Activated naive CD8-positive, alpha-beta T cell treated with anti-CD3 and anti-CD28 coated beads, Interleukin-2, amount 10 ng/mL, durations not matched to agents 7 days and 5 days (primary cell): ENCODE results near the gene RAB15. TPM values are rescaled to one million over a fixed set of nuclear protein-coding genes. Genes with fewer than 3 reads are reported as not detected.

Experiments
- ATAC-seq: fragments of 150-1000 bp; cut with Tn5 transposase; one replicate; pipeline ENCODE4 v1.10.0; 2021; ENCODE audit warnings: low read depth, moderate library complexity
- POLR2A ChIA-PET: fragments of 350-600 bp; sonication (Branson Sonifier 250); formaldehyde crosslinking; loops from one replicate; lab custom pipeline; 2021; ENCODE audit warnings: antibody characterized with exemption; lab: Charles Lee
- DNase-seq: peaks from one replicate; pipeline ENCODE4 v3.0.0; 2021
- H3K27ac Mint-ChIP-seq: one replicate; pipeline ENCODE4 v1.8.0; 2022; ENCODE audit warnings: mild to moderate bottlenecking, mixed read lengths
- H3K27me3 Mint-ChIP-seq: one replicate; pipeline ENCODE4 v1.8.0; 2022; ENCODE audit warnings: mild to moderate bottlenecking, moderate library complexity, mixed read lengths
- H3K36me3 Mint-ChIP-seq: one replicate; pipeline ENCODE4 v1.8.0; 2021; ENCODE audit warnings: mild to moderate bottlenecking, mixed read lengths
- H3K4me1 Mint-ChIP-seq: one replicate; pipeline ENCODE4 v1.8.0; 2021; ENCODE audit warnings: mixed read lengths
- H3K4me3 Mint-ChIP-seq: one replicate; pipeline ENCODE4 v1.8.0; 2022; ENCODE audit warnings: mild to moderate bottlenecking, moderate library complexity, mixed read lengths
- H3K9me3 Mint-ChIP-seq: one replicate; pipeline ENCODE4 v1.8.0; 2021; ENCODE audit warnings: mixed read lengths
- total RNA-seq, 2 experiments: library from RNA; stranded (reverse); gene quantifications; one replicate each; pipeline ENCODE4 v1.2.3, GENCODE V29; 2021

The RAB15 gene
- total RNA-seq, 2 experiments from 2014 or later = 2.7 to 3.5 TPM

DNA sequence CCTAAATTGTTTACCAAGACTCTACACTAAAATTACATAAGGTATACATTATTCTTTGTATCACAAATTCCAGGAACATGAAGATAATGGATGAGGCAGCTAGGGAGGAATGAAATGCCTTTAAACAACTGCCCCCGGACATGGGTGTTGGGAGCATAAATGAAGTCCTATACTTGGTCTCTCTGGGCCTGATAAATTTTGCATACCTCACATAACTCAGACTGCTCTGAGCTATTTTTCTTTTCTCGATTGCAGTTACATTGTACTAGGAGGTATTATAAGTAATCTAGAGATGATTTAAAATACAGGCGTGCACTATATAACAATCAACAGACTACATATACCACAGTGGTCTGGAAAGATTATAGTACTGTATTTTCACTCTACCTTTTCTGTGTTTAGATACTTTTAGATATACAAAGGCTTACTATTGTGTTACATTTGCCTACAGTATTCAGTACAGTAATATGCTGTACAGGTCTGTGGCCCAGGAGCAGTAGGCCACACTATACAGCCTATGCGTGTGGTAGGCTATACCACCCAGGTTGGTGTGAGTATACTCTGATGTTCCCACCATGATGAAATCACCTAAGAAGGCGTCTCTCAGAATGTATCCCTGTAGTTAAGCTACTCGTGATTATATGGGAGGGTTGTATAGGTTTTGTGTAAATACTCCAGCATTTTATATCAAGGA lies 28.9 kb upstream of the RAB15 start:
- no peak for ATAC-seq
- POLR2A ChIA-PET = interaction anchor here (0.6 to 0.7 kb wide), 2 partner anchors 14 to 77 kb away, joined by 3 read pairs; no protein-coding TSS in a partner anchor
- no peak for DNase-seq
- no peaks in the 10 kb centered on the region for H3K9me3 Mint-ChIP-seq
- no peak overlapping the region for H3K4me3 Mint-ChIP-seq
- no peak overlapping the region for H3K27ac Mint-ChIP-seq
- no peaks in the 10 kb centered on the region for H3K27me3 Mint-ChIP-seq
- peaks cover 6% of the 10 kb centered on the region for H3K36me3 Mint-ChIP-seq
- H3K4me1 Mint-ChIP-seq = peaks cover 16% of the 10 kb centered on the region

DNA sequence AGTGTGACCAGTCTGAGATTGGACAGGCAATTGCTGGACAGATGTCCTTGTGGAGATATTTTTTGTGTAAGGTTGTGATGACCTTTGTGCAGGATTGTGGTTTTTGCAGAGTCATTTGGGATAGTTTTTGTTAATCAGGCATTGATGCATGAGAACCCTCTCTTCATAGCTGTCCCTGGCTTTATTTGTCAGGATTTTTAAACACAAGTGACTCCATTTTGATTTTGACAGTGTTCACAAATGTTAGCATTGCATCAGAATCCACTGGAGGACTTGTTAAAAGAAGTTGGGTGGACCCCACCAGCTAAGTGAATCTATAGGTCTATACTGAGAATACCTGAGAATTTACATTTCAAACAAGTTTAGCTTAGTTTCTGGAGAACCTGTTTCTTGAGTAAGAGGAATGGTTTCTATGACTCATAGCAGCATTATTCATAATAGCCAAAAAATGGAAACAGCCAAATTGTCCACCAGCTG lies 26.4 kb upstream of the RAB15 start:
- Mint-ChIP-seq H3K27me3 (no peaks in the 10 kb centered on the region), H3K36me3 (peaks cover 4% of the 10 kb centered on the region), H3K4me1 (peaks cover 14% of the 10 kb centered on the region), H3K4me3 (no peak overlapping the region), H3K27ac (no peak overlapping the region), H3K9me3 (no peaks in the 10 kb centered on the region)
- POLR2A ChIA-PET = no interaction called here
- no peak for DNase-seq
- ATAC-seq = no peak

DNA sequence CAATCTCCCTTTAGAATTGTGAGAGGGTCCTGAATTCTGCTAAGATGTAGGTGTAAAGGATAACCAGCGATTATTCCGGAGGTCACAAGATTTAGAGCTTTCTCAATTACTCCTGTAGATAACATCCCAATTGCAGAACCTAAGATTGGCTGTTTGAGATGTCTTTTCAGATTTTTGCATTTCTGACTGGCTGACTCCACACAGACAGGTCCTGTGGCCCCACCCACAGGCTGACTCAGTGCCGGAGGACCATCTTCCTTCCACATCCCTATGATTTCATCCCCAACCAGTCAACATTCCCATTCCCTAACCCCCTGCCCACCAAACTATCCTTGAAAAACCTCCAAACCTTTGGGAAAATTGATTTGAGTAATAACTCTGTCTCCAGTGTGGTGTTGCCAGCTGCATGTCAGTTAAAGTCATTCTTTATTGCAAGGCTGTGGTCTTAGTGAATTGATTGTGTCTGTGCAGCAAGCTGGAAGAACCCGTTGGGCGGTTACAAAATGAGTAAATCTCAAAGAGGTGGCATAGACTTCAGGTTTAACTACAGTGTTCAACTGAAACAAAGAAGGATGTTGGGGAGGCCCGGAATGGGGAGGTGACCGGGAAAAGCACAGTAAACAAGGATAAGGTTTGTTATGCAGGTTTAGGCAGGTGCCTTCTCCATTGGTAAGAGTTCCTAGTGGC lies 25.1 kb upstream of the RAB15 start:
- Mint-ChIP-seq H3K4me1 (peaks cover 13% of the 10 kb centered on the region), H3K9me3 (no peaks in the 10 kb centered on the region), H3K27ac (no peak overlapping the region), H3K4me3 (no peak overlapping the region), H3K36me3 (peaks cover 4% of the 10 kb centered on the region), H3K27me3 (no peaks in the 10 kb centered on the region)
- ATAC-seq (no peak), DNase-seq (no peak)
- POLR2A ChIA-PET = no interaction called here

DNA sequence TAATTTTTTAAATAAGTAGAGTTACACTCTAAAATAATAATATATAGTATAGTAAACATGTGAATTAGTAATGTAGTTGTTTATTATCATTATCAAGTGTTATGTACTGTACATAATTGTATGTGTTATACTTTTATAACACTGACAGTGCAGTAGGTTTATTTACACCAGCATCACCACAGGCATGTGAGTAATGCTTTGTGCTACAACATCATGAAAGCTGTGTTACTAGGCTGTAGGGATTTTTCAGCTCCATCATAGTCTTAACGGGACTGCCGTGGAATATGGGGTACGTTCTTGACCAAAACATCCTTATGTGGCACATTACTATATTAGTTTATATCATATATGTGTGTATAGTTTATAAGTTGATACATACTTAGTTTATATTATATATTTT lies 23.2 kb upstream of the RAB15 start:
- Mint-ChIP-seq H3K27ac (no peak overlapping the region), H3K4me1 (peaks cover 17% of the 10 kb centered on the region), H3K36me3 (peaks cover 7% of the 10 kb centered on the region), H3K9me3 (no peaks in the 10 kb centered on the region), H3K4me3 (no peak overlapping the region), H3K27me3 (no peaks in the 10 kb centered on the region)
- ATAC-seq (no peak), DNase-seq (no peak)
- POLR2A ChIA-PET = no interaction called here

DNA sequence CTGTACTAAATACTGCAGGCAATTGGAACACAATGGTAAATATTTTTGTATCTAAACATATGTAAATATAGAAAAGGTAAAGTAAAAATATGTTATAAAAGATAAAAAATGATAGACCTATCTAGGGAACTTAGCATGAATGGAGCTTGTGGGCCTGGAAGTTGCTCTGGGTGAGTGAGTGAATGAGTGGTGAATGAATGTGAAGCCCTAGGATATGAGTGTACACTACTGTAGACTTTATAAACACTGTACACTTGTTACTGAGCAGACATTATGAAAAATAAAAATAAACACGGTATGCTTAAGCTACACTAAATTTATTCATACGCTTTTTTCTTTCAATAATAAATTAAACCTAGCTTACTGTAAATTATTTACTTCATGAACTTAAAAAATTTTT lies 22.4 kb upstream of the RAB15 start:
- DNase-seq (no peak), ATAC-seq (no peak)
- no peaks in the 10 kb centered on the region for H3K9me3 Mint-ChIP-seq
- H3K36me3 Mint-ChIP-seq = peaks cover 7% of the 10 kb centered on the region
- POLR2A ChIA-PET = no interaction called here
- H3K4me3 Mint-ChIP-seq = no peak overlapping the region
- H3K4me1 Mint-ChIP-seq = peaks cover 25% of the 10 kb centered on the region
- no peak overlapping the region for H3K27ac Mint-ChIP-seq
- H3K27me3 Mint-ChIP-seq = no peaks in the 10 kb centered on the region

DNA sequence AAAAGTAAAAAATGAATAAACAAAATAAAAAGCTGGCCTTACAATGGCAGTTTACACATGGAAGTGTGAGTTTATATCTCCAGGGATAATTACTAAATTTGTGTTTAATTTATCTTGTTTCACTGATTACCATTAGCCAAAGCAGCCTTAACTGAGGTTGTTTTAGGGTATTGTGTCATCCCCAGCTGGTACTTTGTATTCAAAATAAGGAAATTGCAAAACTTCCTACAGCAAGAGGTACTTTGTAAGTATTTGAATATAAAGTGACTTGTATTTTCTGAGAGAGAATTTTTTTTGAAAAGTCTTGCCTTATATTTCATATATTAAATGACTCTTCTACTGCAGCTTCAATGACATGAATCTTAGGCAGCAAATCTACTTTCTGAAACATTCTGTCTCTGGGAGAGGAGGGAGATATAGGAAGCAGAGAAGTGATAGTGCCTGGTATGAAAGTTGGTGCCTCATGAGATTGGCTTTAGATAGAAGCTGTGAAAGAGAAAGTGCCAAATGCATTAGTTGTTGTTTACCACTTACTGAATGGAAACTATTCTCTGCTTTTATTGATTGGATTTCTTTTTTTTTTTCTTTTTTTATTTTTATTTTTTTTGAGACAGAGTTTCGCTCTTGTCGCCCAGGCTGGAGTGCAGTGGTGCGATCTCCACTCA lies 21.3 kb upstream of the RAB15 start:
- Mint-ChIP-seq H3K27me3 (no peaks in the 10 kb centered on the region), H3K36me3 (peaks cover 11% of the 10 kb centered on the region), H3K9me3 (no peaks in the 10 kb centered on the region), H3K4me3 (no peak overlapping the region), H3K27ac (no peak overlapping the region), H3K4me1 (peaks cover 32% of the 10 kb centered on the region)
- ATAC-seq (no peak), DNase-seq (no peak)
- POLR2A ChIA-PET = interaction anchor here (0.7 kb wide), 1 partner anchor 88 kb away, joined by 4 read pairs; no protein-coding TSS in a partner anchor

DNA sequence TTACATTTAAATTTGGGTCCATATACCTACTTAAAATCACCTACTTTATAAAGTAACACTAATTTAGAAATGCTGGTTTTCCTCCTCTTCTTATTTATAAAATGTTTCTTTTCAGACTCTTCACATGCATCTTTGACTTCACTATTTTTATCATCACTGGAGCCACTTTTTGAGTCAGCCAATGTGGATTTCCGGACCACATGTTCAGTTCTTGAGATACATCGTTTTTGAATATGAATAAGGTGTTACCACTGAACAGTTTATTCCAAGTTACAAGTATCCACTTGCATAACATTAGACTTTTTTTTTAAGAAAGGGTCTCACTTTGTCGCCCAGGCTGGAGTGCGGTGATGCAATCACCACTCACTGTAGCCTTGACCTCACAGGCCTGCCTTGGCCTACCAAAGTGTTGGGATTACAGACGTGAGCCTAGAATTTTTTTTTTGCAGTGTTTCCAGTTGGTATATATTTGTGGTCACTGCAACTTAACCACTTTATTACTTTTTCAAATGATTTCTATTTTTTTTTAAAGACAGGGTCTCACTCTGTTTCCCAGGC lies 20.3 kb upstream of the RAB15 start:
- no peak overlapping the region for H3K27ac Mint-ChIP-seq
- no peaks in the 10 kb centered on the region for H3K27me3 Mint-ChIP-seq
- DNase-seq (no peak), ATAC-seq (no peak)
- H3K9me3 Mint-ChIP-seq = no peaks in the 10 kb centered on the region
- POLR2A ChIA-PET = no interaction called here
- H3K4me3 Mint-ChIP-seq = no peak overlapping the region
- H3K4me1 Mint-ChIP-seq = peaks cover 34% of the 10 kb centered on the region
- H3K36me3 Mint-ChIP-seq = peaks cover 11% of the 10 kb centered on the region

DNA sequence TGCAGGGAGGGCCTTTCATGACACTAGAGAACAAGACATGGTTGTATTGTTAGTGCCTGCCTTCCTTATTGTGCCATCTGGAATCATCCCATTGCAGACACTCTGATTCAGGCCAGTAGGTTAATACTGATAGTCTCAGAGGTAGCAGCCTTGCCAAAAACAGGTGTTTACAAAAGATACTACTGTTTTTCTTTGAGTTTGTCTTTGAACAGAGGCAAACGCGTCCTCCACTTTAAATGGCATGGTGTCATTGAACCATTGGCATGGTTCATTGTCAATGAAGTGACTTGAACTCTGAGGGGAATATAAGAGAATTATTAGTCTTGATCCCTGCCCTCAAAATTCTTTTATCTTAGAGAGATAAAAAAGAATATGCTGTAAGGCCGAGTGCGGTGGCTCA lies 18.8 kb upstream of the RAB15 start:
- POLR2A ChIA-PET = interaction anchor here (0.7 to 0.9 kb wide), 2 partner anchors 10 to 76 kb away, joined by 3 read pairs; partner anchors contain the start of gene CHURC1
- Mint-ChIP-seq H3K4me1 (peaks cover 32% of the 10 kb centered on the region), H3K4me3 (no peak overlapping the region), H3K9me3 (no peaks in the 10 kb centered on the region), H3K27ac (no peak overlapping the region), H3K36me3 (peaks cover 8% of the 10 kb centered on the region), H3K27me3 (peaks cover 2% of the 10 kb centered on the region)
- ATAC-seq (no peak), DNase-seq (no peak)

DNA sequence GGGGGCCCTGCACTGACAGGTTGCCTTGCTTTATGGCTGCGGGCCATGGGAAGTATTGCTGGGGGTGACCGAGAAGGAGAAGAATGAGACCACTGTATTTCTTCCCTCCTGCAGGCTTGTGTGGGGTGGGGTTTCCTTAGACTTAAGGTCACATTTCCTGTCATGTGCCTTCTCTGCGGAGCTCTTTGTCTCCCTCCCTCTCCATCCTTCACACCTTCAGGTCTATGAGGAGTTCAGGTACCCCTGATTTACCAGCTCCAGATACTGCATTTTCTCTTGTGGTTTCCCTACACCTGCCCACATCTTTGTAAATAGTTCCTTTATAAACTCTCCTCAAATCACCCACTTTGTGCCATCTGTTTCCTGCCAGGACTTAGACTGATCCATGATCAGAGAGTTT lies 18.2 kb upstream of the RAB15 start:
- POLR2A ChIA-PET = interaction anchor here (0.7 to 0.9 kb wide), 2 partner anchors 10 to 76 kb away, joined by 3 read pairs; partner anchors contain the start of gene CHURC1

DNA sequence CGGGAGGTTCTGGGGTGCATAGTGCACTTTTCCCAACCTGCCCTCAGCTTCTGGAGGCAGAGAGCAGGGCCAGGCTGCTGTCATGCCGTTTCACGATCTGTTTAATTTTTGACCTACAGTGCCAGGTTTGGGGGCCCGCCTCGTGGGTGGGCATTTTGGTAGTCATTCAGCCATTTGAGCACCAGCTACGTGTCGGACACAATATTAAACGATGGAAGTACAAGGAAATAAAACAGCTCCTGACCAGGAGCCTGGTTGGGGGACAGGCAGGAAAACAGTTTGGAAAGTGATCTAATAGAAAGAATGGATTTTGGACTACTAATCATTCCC lies 15.3 kb upstream of the RAB15 start:
- peaks cover 8% of the 10 kb centered on the region for H3K36me3 Mint-ChIP-seq
- H3K4me1 Mint-ChIP-seq = peaks cover 36% of the 10 kb centered on the region
- DNase-seq (no peak), ATAC-seq (no peak)
- H3K4me3 Mint-ChIP-seq = peak overlapping the region; percentile 97
- no peaks in the 10 kb centered on the region for H3K9me3 Mint-ChIP-seq
- peak overlapping the region; percentile 97 for H3K27ac Mint-ChIP-seq
- POLR2A ChIA-PET = interaction anchor here (1.5 kb wide), 3 partner anchors 33 to 115 kb away, joined by 5 read pairs; partner anchors contain the start of genes CHURC1 and MAX
- H3K27me3 Mint-ChIP-seq = peaks cover 19% of the 10 kb centered on the region

More for the DNA sequence above, 18.2 kb upstream of the RAB15 start:
- peaks cover 6% of the 10 kb centered on the region for H3K27me3 Mint-ChIP-seq
- no peak for ATAC-seq
- H3K36me3 Mint-ChIP-seq = peaks cover 8% of the 10 kb centered on the region
- peak overlapping the region; percentile 60 for H3K4me3 Mint-ChIP-seq
- H3K27ac Mint-ChIP-seq = peak overlapping the region; percentile 81
- no peaks in the 10 kb centered on the region for H3K9me3 Mint-ChIP-seq
- no peak for DNase-seq
- peaks cover 34% of the 10 kb centered on the region for H3K4me1 Mint-ChIP-seq

DNA sequence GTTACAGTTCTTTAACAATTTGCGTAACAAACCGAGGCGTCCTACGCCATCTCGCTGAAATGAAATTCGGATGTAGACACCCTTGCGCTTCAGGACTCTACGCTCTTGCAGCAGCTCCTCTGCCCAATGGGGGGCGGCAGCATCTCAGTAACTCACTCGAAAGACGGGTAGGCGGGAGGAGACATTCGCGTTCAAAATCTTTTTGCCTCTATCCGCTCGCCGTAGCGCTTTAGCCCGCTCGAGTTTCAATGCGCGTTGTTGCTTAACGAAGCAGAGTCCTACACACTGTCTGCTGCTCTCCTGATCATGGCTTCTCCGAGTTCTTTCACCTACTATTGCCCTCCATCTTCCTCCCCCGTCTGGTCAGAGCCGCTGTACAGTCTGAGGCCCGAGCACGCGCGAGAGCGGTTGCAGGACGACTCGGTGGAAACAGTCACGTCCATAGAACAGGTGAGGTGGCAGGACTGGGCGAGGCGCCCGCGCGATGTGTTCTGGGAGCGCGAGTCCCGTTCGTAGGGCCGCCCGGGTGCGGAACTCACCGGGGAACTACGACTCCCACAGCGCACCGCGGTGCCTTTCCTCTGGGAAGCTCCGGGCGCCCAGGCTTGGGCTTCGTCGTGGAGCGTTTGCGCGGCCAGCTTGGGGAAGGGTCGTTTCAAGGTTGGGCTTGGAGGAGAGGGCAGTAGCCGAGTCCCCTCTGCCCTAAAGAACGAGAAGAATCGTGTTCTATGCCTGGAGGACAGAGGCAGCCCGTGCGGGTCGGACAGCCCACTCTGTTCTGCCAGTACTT lies 14.7 kb upstream of the RAB15 start, which contains the start of gene FNTB:
Gene FNTB (plus strand): TSS at position 248 of the 790 bp plus-strand sequence. CDS start 59 bp downstream, at position 307.
- Mint-ChIP-seq H3K9me3 (no peaks in the 10 kb centered on the region), H3K27ac (peak within 1 kb of the TSS; percentile 97), H3K4me3 (peak within 1 kb of the TSS; percentile 97), H3K36me3 (peaks cover 8% of the 10 kb centered on the region), H3K4me1 (peaks cover 36% of the 10 kb centered on the region), H3K27me3 (peaks cover 19% of the 10 kb centered on the region)
- ATAC-seq (peak; percentile 96), DNase-seq (peak; percentile 93)
- POLR2A ChIA-PET = interaction anchor here (0.6 to 1.5 kb wide), 4 partner anchors 33 to 425 kb away, joined by 3 to 5 read pairs (median 5); partner anchors contain the start of genes CHURC1 and MAX
